A673 (cell line): ENCODE data around the gene SRBD1. TPM values are rescaled to one million over a fixed set of nuclear protein-coding genes. Genes with fewer than 3 reads are reported as not detected.
A peak's percentile ranks its signal among the peaks of the same experiment; 100 is the strongest.

Source experiments
- BruUV-seq: library from RNA; stranded (reverse); fragments of 400-500 nt; replicated peaks from 2 replicates; lab custom pipeline; 2021; lab: Mats Ljungman, UMichigan
- CTCF ChIA-PET: fragments of 300-600 bp; sonication (Branson Sonifier 250); formaldehyde crosslinking; loops from one replicate; lab custom pipeline; 2022; ENCODE audit warnings: antibody characterized with exemption; lab: Charles Lee
- POLR2A ChIA-PET: fragments of 300-600 bp; sonication (Branson Sonifier 250); formaldehyde crosslinking; loops from one replicate; lab custom pipeline; 2022; ENCODE audit warnings: antibody characterized with exemption; ENCODE audit not compliant: low non-redundant PET; lab: Charles Lee
- DNase-seq: peaks from one replicate; pipeline ENCODE4 v3.0.0-alpha.2; 2015; ENCODE audit warnings: low spot score
- H3K27ac ChIP-seq: fragments of 200-600 bp; sonication (generic); 2 replicates; pipeline ENCODE4 v1.5.1; 2016; ENCODE audit warnings: mixed run types, low read depth, mild to moderate bottlenecking, mixed read lengths, antibody characterized with exemption, low read length; ENCODE audit not compliant: poor library complexity, severe bottlenecking
- H3K27me3 ChIP-seq: fragments of 200-600 bp; sonication (generic); replicated peaks from 2 replicates; pipeline ENCODE4 v1.6.1; 2017; ENCODE audit warnings: mixed run types, low read depth, mild to moderate bottlenecking, mixed read lengths, antibody characterized with exemption, low read length; ENCODE audit not compliant: insufficient read depth, poor library complexity
- H3K36me3 ChIP-seq: fragments of 200-600 bp; sonication (generic); 2 replicates; pipeline ENCODE4 v1.6.1; 2016; ENCODE audit warnings: mixed run types, mild to moderate bottlenecking, mixed read lengths, antibody characterized with exemption, low read length; ENCODE audit not compliant: insufficient read depth, poor library complexity, severe bottlenecking
- H3K4me1 ChIP-seq: fragments of 200-600 bp; sonication (generic); 2 replicates; pipeline ENCODE4 v1.6.1; 2017; ENCODE audit warnings: mixed run types, mild to moderate bottlenecking, mixed read lengths, antibody characterized with exemption, low read length; ENCODE audit not compliant: insufficient read depth, poor library complexity, severe bottlenecking
- H3K4me3 ChIP-seq: fragments of 200-600 bp; sonication (generic); 2 replicates; pipeline ENCODE4 v1.5.1; 2016; ENCODE audit warnings: low read depth, mixed run types, mild to moderate bottlenecking, mixed read lengths, low read length; ENCODE audit not compliant: poor library complexity, severe bottlenecking
- H3K9me3 ChIP-seq: fragments of 200-600 bp; sonication (generic); 2 replicates; pipeline ENCODE4 v1.6.1; 2016; ENCODE audit warnings: mixed run types, low read depth, mild to moderate bottlenecking, mixed read lengths, antibody characterized with exemption, low read length; ENCODE audit not compliant: poor library complexity, severe bottlenecking
- CTCF ChIP-seq: fragments of 300-800, 200-600 bp; sonication (generic); conservative IDR thresholded peaks from 2 replicates; pipeline ENCODE4 v1.5.1; 2017; ENCODE audit warnings: low read depth, mild to moderate bottlenecking, antibody characterized with exemption, low read length, moderate library complexity, mixed read lengths
- EZH2 ChIP-seq: fragments of 200-600 bp; sonication (generic); IDR thresholded peaks from 2 replicates; pipeline ENCODE4 v1.6.1; 2017; ENCODE audit warnings: borderline replicate concordance, low read depth, mild to moderate bottlenecking, mixed read lengths, antibody characterized with exemption, low read length; ENCODE audit not compliant: poor library complexity, severe bottlenecking
- intact Hi-C: fragments of 100-400 bp; cut with micrococcal nuclease; formaldehyde crosslinking; loops from one replicate; pipeline ENCODE4 v1.10.0; 2022; ENCODE audit not compliant: unreplicated experiment
- total RNA-seq: library from RNA; stranded (reverse); gene quantifications from 2 replicates; pipeline ENCODE4 v1.2.3, GENCODE V29; 2021

SRBD1 gene
- total RNA-seq, 1 experiment from 2014 or later: 21.9 TPM

- no peaks in the 10 kb centered on the region for H3K4me1 ChIP-seq
- no peaks in the 10 kb centered on the region for H3K27me3 ChIP-seq
- no TSS peak for BruUV-seq
- no peak for DNase-seq
- POLR2A ChIA-PET: no interaction called here
- no peak overlapping the region for H3K4me3 ChIP-seq
- intact Hi-C loops: no loop called here
- CTCF ChIA-PET: no interaction called here
- H3K36me3 ChIP-seq: no peaks in the 10 kb centered on the region
- H3K9me3 ChIP-seq: no peaks in the 10 kb centered on the region
- TF ChIP-seq CTCF (no peak), EZH2 (no peak)
- H3K27ac ChIP-seq: no peak overlapping the region
Measured at GRCh38 chr2:45459860-45460259, 151.2 kb downstream of the SRBD1 start.

- no peak for TF ChIP-seq EZH2
- TF ChIP-seq CTCF: no peak
- peaks cover 2% of the 10 kb centered on the region for H3K4me1 ChIP-seq
- H3K36me3 ChIP-seq: no peaks in the 10 kb centered on the region
- H3K27me3 ChIP-seq: no peaks in the 10 kb centered on the region
- DNase-seq: peak; percentile 25
- CTCF ChIA-PET: no interaction called here
- no peak overlapping the region for H3K27ac ChIP-seq
- POLR2A ChIA-PET: no interaction called here
- H3K4me3 ChIP-seq: no peak overlapping the region
- intact Hi-C loops: no loop called here
- no peaks in the 10 kb centered on the region for H3K9me3 ChIP-seq
- no TSS peak for BruUV-seq
Measured at GRCh38 chr2:45458909-45459563, 152.0 kb downstream of the SRBD1 start.

GRCh38 chr2:45457211-45457945 lies 153.7 kb downstream of the SRBD1 start:
- no peaks in the 10 kb centered on the region for H3K36me3 ChIP-seq
- no peaks in the 10 kb centered on the region for H3K9me3 ChIP-seq
- H3K4me3 ChIP-seq: no peak overlapping the region
- DNase-seq: no peak
- no peak overlapping the region for H3K27ac ChIP-seq
- H3K27me3 ChIP-seq: no peaks in the 10 kb centered on the region
- TF ChIP-seq CTCF: no peak
- TF ChIP-seq EZH2: no peak
- peaks cover 8% of the 10 kb centered on the region for H3K4me1 ChIP-seq
- no TSS peak for BruUV-seq
- POLR2A ChIA-PET: no interaction called here
- intact Hi-C loops: no loop called here
- CTCF ChIA-PET: no interaction called here
